ENCODE measurements around the gene SLC25A27.

Gene SLC25A27

DNA sequence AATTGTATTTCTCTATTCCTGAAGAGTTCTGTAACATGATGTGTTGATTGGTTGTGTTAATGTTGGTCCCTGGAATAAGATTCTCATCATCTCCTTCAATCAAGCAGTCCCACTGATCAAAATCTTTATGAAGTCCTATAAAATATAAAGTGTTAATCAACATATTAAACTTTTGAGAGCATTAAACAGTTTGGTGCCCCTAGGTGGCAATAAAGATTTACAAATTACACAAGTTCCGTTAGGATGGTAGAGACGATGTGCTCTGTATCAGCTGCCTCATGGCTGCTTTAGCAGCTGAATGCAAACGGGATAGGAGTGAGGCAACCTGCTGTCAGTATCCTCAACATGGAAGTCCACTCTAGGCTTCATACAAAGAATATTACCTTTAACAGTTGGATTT is 51.8 kb downstream of the SLC25A27 start:
- in situ Hi-C loops (cut with HindIII; ENCODE audit: low sequenced_read_pairs) = loop anchor here (25.0 kb wide), 1 partner anchor 283 kb away; no protein-coding TSS in a partner anchor

GRCh38 chr6:46706464-46706863 is 53.7 kb downstream of the SLC25A27 start:
- in situ Hi-C loops (cut with HindIII; ENCODE audit: low sequenced_read_pairs) = loop anchor here (25.0 kb wide), 1 partner anchor 281 kb away; no protein-coding TSS in a partner anchor

DNA sequence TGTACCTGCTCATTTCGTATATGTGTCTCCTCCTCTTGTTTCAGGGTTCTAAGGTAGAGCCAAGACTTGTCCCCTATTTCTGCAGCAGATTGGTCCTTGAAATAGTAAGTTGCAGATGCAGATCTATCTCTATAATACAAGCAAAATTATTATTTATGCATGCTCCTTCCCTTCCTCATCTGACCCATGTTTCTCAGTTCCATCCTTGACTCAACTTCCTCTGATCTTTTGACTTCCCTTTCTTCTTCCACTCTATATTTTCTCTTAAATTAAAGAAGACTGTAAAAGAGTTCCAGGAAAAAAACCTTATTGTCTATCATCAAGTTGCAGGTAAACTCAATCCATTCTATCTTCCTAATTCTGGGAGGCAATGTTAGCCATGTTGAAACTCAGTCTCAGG is 58.7 kb downstream of the SLC25A27 start:
- in situ Hi-C loops (cut with HindIII; ENCODE audit: low sequenced_read_pairs) = loop anchor here (25.0 kb wide), 1 partner anchor 276 kb away; no protein-coding TSS in a partner anchor

DNA sequence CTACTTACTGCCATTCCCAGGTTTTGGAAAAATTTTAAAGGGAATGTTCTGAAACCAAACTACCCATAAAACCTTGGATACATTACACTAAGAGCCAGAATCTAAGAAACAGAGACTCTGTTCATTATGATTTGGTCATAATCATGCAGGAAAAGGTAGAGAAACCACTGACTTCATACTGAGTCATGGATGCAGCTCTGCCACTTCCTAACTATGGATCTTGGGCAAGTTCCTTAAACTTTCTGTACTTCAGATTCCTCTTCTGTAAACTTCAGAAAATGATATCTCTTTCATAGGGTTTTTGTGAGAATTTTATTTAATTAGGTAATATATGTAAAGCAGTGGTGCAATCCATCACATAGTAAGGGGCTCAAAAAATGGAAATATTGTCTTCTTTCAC is 62.4 kb downstream of the SLC25A27 start:
- in situ Hi-C loops (cut with HindIII; ENCODE audit: low sequenced_read_pairs) = loop anchor here (25.0 kb wide), 1 partner anchor 272 kb away; no protein-coding TSS in a partner anchor

DNA sequence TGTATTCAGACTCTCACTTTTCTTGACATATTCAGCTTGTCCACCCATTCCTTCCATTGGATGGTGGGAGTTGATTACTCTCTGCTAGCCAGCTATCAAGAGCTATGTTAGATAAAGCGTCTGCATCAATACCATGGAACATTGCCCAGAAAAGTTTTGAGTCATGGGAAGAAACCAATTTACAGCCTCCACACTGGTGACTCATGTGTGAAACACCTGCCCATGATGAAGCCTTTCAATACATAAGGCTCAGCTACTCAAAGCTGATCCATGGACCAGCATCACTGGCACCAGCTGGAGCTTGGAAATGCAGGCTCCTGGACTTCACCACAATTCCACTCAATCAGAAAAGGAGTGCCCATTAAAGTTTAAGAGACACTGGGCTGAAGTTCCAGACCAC is 66.3 kb downstream of the SLC25A27 start:
- in situ Hi-C loops (cut with HindIII; ENCODE audit: low sequenced_read_pairs) = loop anchor here (25.0 kb wide), 1 partner anchor 268 kb away; no protein-coding TSS in a partner anchor

GRCh38 chr6:46720401-46720800 is 67.6 kb downstream of the SLC25A27 start:
- in situ Hi-C loops (cut with HindIII; ENCODE audit: low sequenced_read_pairs) = loop anchor here (25.0 kb wide), 1 partner anchor 267 kb away; no protein-coding TSS in a partner anchor
